ENCODE data around the gene C10orf71. TPM values are rescaled to one million over a fixed set of nuclear protein-coding genes. Genes with fewer than 3 reads are reported as not detected.

The C10orf71 gene
- total RNA-seq, 1 donor: not detected

DNA sequence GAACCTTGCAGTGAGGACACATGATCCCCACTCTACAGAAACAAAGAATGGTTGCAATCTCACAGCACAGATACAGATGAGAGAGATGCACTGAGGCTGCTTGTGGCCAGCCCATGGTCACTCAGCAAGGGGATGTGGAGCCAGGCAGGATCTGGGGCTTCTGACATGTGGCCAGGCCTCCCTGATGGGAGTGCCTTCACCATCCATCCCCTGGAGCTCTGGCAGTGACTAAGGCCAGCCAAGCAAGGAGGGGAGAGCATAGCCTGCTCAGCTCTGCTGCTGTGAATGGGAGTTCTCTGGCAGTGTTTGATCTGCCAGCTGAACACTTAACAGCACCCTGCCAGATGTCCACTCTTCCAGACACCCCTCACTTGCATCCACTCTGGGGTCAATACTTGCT is 19.8 kb downstream of the C10orf71 start:
- TF ChIP-seq, protein P1, sequence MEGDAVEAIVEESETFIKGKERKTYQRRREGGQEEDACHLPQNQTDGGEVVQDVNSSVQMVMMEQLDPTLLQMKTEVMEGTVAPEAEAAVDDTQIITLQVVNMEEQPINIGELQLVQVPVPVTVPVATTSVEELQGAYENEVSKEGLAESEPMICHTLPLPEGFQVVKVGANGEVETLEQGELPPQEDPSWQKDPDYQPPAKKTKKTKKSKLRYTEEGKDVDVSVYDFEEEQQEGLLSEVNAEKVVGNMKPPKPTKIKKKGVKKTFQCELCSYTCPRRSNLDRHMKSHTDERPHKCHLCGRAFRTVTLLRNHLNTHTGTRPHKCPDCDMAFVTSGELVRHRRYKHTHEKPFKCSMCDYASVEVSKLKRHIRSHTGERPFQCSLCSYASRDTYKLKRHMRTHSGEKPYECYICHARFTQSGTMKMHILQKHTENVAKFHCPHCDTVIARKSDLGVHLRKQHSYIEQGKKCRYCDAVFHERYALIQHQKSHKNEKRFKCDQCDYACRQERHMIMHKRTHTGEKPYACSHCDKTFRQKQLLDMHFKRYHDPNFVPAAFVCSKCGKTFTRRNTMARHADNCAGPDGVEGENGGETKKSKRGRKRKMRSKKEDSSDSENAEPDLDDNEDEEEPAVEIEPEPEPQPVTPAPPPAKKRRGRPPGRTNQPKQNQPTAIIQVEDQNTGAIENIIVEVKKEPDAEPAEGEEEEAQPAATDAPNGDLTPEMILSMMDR (IDR thresholded peaks at IDR 0.05; ENCODE audit: insufficient read depth, low read depth, low read length): no peak
- H3K4me3 ChIP-seq (ENCODE audit: low read depth, low read length): no peak overlapping the region
- DNase-seq (ENCODE audit: low read depth): no peak

DNA sequence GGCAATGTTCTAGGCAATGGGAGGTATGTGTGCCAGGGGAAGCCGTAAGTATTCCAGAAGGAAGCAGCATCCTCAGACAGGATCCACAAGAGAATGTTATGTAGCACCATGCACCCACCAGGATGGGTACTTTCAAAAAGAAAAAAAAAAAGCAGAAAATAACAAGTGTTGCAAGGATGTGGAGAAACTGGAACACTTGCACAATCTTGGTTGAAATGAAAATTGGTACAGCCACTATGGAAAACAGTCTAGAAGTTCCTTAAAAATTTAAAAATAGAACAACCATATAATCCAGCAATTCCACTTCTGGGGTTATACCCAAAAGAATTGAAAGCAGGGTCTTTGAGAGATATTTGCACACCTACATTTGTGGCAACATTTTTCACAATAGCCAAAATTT is 20.2 kb downstream of the C10orf71 start:
- H3K4me3 ChIP-seq (ENCODE audit: low read depth, low read length): no peak overlapping the region
- TF ChIP-seq, protein P1 (IDR thresholded peaks at IDR 0.05; ENCODE audit: insufficient read depth, low read depth, low read length): no peak
- no peak for DNase-seq (ENCODE audit: low read depth)

- H3K4me3 ChIP-seq (ENCODE audit: low read depth, low read length): no peak overlapping the region
- DNase-seq (ENCODE audit: low read depth): no peak
- TF ChIP-seq, protein P1 (IDR thresholded peaks at IDR 0.05; ENCODE audit: insufficient read depth, low read depth, low read length): no peak
Measured at GRCh38 chr10:49320191-49320590, 21.2 kb downstream of the C10orf71 start.

- DNase-seq (ENCODE audit: low read depth): no peak
- TF ChIP-seq, protein P1 (IDR thresholded peaks at IDR 0.05; ENCODE audit: insufficient read depth, low read depth, low read length): no peak
- H3K4me3 ChIP-seq (ENCODE audit: low read depth, low read length): no peak overlapping the region
Measured at GRCh38 chr10:49321021-49321420, 22.1 kb downstream of the C10orf71 start.

DNA sequence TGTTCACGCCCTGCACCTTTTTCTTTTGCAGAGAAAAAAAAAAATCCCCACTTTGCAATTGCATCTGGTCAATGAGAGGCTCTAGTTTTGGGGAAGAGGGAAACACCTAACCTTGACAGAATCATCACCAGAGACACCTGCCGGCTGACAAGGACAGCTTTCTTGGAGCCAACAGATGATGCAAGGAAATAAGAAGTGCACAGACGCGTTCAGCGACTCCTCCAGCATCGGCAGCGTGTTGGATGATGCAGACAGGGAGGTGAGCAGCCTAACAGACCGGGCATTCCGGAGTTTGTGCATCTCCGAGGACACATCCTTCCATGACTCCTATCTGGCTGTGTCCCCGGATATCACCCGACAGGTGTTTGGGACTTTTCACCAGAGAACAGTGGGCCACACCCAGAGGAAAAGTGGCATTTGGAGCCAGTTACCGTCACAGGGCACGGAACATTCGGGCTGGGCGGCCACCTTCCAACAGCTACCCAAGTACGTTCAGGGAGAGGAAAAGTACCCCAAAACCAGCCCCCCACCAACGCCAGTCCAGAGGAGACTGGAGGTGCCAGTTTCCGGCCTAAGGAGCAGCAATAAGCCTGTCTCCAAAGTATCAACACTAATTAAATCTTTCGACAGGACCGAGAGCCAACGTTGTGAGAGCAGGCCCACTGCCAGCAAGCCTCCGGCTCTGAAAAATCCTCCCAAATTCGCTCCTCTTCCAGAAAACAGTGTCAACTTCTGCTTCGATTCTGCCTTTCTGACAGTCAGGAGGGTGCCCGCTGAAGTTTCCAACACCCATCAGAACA is 23.6 kb downstream of the C10orf71 start:
- no peak for DNase-seq (ENCODE audit: low read depth)
- H3K4me3 ChIP-seq (ENCODE audit: low read depth, low read length): no peak overlapping the region
- TF ChIP-seq, protein P1 (IDR thresholded peaks at IDR 0.05; ENCODE audit: insufficient read depth, low read depth, low read length): no peak

- H3K4me3 ChIP-seq (ENCODE audit: low read depth, low read length): no peak overlapping the region
- DNase-seq (ENCODE audit: low read depth): no peak
- TF ChIP-seq, protein P1 (IDR thresholded peaks at IDR 0.05; ENCODE audit: insufficient read depth, low read depth, low read length): no peak
Measured at GRCh38 chr10:49323171-49323895, 24.4 kb downstream of the C10orf71 start.

Data from fibroblast of villous mesenchyme (primary cell).